GM18907 (cell line): ENCODE data around the gene GABPB1.
"Not testable (repeated sequence)": the region's sequence is repeated elsewhere in the genome, so short reads cannot be mapped to it uniquely, and the experiment has no call there.

ENCODE experiments used
- ATAC-seq: cut with Tn5 transposase; IDR thresholded peaks from one replicate; pipeline ENCODE4 v1.9.1; 2021; ENCODE audit warnings: mild to moderate bottlenecking, moderate library complexity; ENCODE audit not compliant: unreplicated experiment

Gene GABPB1

GRCh38 chr15:50354838-50355618 lies at the start of gene GABPB1:
Gene GABPB1, minus strand, starts transcription at chr15:50355198. Its CDS starts 45,400 bp downstream, at chr15:50309798.
- ATAC-seq, result peak; percentile 61

- ATAC-seq, result not testable (repeated sequence)
These were observed 36.6 kb upstream of the GABPB1 start for GRCh38 chr15:50391561-50391960.

- ATAC-seq, result peak; percentile 92
These were observed 35.7 kb upstream of the GABPB1 start for GRCh38 chr15:50390554-50391264.

GRCh38 chr15:50382408-50382807 lies 27.4 kb upstream of the GABPB1 start:
- not testable (repeated sequence) for ATAC-seq

- no peak for ATAC-seq
These were observed 26.4 kb upstream of the GABPB1 start for GRCh38 chr15:50381438-50381837.

GRCh38 chr15:50380089-50380488 lies 25.1 kb upstream of the GABPB1 start:
- ATAC-seq, result no peak

- ATAC-seq, result not testable (repeated sequence)
These were observed 24.4 kb upstream of the GABPB1 start for GRCh38 chr15:50379413-50379812.

GRCh38 chr15:50378776-50379175 lies 23.8 kb upstream of the GABPB1 start:
- ATAC-seq, result no peak

GRCh38 chr15:50377867-50378751 lies 23.1 kb upstream of the GABPB1 start:
- ATAC-seq, result peak; percentile 96

GRCh38 chr15:50369564-50369963 lies 14.6 kb upstream of the GABPB1 start:
- ATAC-seq, result not testable (repeated sequence)

- no peak for ATAC-seq
These were observed 11.0 kb upstream of the GABPB1 start for GRCh38 chr15:50365971-50366370.

- no peak for ATAC-seq
These were observed 10.6 kb upstream of the GABPB1 start for GRCh38 chr15:50365570-50365969.

- no peak for ATAC-seq
These were observed 8.6 kb upstream of the GABPB1 start for GRCh38 chr15:50363612-50364011.

- no peak for ATAC-seq
These were observed 6.8 kb upstream of the GABPB1 start for GRCh38 chr15:50361756-50362155.

- ATAC-seq, result no peak
These were observed 3.8 kb upstream of the GABPB1 start for GRCh38 chr15:50358845-50359244.

- ATAC-seq, result no peak
These were observed 982 bp upstream of the GABPB1 start for GRCh38 chr15:50355980-50356379.

- ATAC-seq, result no peak
These were observed 564 bp upstream of the GABPB1 start for GRCh38 chr15:50355619-50355905.

- peak; percentile 32 for ATAC-seq
These were observed 792 bp downstream of the GABPB1 start for GRCh38 chr15:50353975-50354837.

GRCh38 chr15:50353251-50353974 lies 1.6 kb downstream of the GABPB1 start:
- ATAC-seq, result no peak

- no peak for ATAC-seq
These were observed 4.4 kb downstream of the GABPB1 start for GRCh38 chr15:50350621-50351020.
